CD4-positive, alpha-beta memory T cell (primary cell): Measurements from ENCODE around the gene GRHL1. TPM values are rescaled to one million over a fixed set of nuclear protein-coding genes. Genes with fewer than 3 reads are reported as not detected.
A peak's percentile ranks its signal among the peaks of the same experiment; 100 is the strongest.

Source experiments
- CTCF ChIA-PET: fragments of 350-600 bp; sonication (Branson Sonifier 250); formaldehyde crosslinking; loops from one replicate; lab custom pipeline; 2021; ENCODE audit warnings: inconsistent platforms; ENCODE audit not compliant: partially characterized antibody; lab: Charles Lee
- POLR2A ChIA-PET: fragments of 350-600 bp; sonication (Branson Sonifier 250); formaldehyde crosslinking; loops from one replicate; lab custom pipeline; 2021; ENCODE audit not compliant: partially characterized antibody; lab: Charles Lee
- DNase-seq, 5 donors: peaks; one replicate each; pipeline versions ENCODE4 v3.0.0 to v3.0.0-alpha.2; 2020 to 2022; ENCODE audit warnings: mixed read lengths in 1 of 5
- H3K27ac ChIP-seq: one replicate; pipeline ENCODE4 v1.7.0; 2013; ENCODE audit warnings: low read depth, low read length
- H3K27me3 ChIP-seq: 2 replicates; pipeline ENCODE4 v1.7.0; 2013; ENCODE audit warnings: mild to moderate bottlenecking, low read length, moderate library complexity; ENCODE audit not compliant: insufficient read depth
- H3K36me3 ChIP-seq: 2 replicates; pipeline ENCODE4 v1.7.0; 2013; ENCODE audit warnings: mild to moderate bottlenecking, low read length, moderate library complexity; ENCODE audit not compliant: insufficient read depth
- H3K4me1 ChIP-seq: 2 replicates; pipeline ENCODE4 v1.7.0; 2013; ENCODE audit warnings: mild to moderate bottlenecking, low read length, moderate library complexity; ENCODE audit not compliant: insufficient read depth
- H3K4me3 ChIP-seq, 2 donors: one replicate each; pipeline ENCODE4 v1.7.0; 2013; ENCODE audit warnings: low read length in 2 of 2, mild to moderate bottlenecking in 1 of 2
- H3K9me3 ChIP-seq, 2 donors: one replicate each; pipeline ENCODE4 v1.7.0; 2013; ENCODE audit warnings: low read length in 2 of 2, control low read depth in 1 of 2; ENCODE audit not compliant: control insufficient read depth in 1 of 2
- H3K27ac Mint-ChIP-seq, 7 donors: one replicate each; pipeline ENCODE4 v1.8.0; 2020 to 2021; ENCODE audit warnings: mixed read lengths in 7 of 7, mild to moderate bottlenecking in 6 of 7, inconsistent platforms in 3 of 7, moderate library complexity in 3 of 7
- H3K27me3 Mint-ChIP-seq, 2 donors: one replicate each; pipeline ENCODE4 v1.8.0; 2020 to 2021; ENCODE audit warnings: mixed read lengths in 2 of 2
- H3K36me3 Mint-ChIP-seq, 2 donors: one replicate each; pipeline ENCODE4 v1.8.0; 2020 to 2021; ENCODE audit warnings: mixed read lengths in 2 of 2, inconsistent platforms in 1 of 2, mild to moderate bottlenecking in 1 of 2
- H3K4me1 Mint-ChIP-seq, 4 donors: one replicate each; pipeline ENCODE4 v1.8.0; 2020 to 2021; ENCODE audit warnings: mixed read lengths in 4 of 4, mild to moderate bottlenecking in 1 of 4
- H3K4me3 Mint-ChIP-seq, 8 donors: one replicate each; pipeline ENCODE4 v1.8.0; 2020 to 2021; ENCODE audit warnings: mixed read lengths in 8 of 8, mild to moderate bottlenecking in 7 of 8, moderate library complexity in 6 of 8, inconsistent platforms in 3 of 8
- H3K9me3 Mint-ChIP-seq, 8 donors: one replicate each; pipeline ENCODE4 v1.8.0; 2020 to 2021; ENCODE audit warnings: mixed read lengths in 8 of 8, mild to moderate bottlenecking in 5 of 8, inconsistent platforms in 3 of 8, moderate library complexity in 1 of 8
- intact Hi-C: fragments of 100-400 bp; cut with micrococcal nuclease; formaldehyde crosslinking; loops from one replicate; pipeline ENCODE4 v1.15.1; 2023
- polyA plus RNA-seq, 2 donors: library from polyadenylated mRNA; unstranded; fragments of 300-500 nt; fragmentation: Illumina TruSeq; gene quantifications; one replicate each; pipeline ENCODE4 v1.2.3, GENCODE V29; 2021
- total RNA-seq, 2 experiments: library from RNA; stranded (reverse); gene quantifications; one replicate each; pipeline ENCODE4 v1.2.3, GENCODE V29; 2021

Gene GRHL1
- total and polyA plus RNA-seq, 4 experiments from 2014 or later: 0.14 to 0.49 (median 0.33) TPM

DNA sequence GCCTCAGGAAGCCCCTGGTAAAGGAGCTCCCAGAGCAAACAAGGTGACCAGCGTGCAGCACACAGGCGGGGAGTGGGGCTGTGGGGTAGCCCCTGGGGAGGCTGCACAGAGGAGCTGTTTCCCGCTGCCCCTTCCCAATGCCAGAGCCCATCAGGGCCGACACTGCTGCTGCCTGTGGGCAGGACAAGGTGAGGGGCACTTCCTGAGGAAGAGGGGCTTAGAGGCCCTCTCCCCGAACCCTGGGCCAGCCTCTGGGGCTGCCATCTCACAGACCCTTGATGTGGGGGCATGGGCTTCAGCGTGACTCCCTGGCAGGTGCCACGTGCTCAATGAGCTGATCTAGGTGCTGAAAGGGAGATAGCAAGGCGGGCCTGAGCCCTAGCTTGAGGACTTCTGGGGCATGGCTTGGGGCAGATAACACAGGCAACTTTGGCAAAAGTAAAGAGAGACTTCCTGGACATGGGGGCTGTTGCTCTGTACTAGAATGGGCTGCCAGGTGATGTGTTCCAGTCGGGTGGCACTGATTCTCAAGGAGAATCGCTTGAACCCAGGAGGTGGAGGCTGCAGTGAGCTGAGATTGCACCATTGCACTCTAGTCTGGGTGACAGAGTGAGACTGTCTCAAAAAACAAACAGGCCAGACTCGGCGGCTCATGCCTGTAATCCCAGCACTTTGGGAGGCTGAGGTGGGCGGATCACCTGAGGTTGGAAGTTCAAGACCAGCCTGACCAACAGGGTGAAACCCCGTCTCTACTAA, 81.9 kb downstream of the GRHL1 start:
- H3K4me1 Mint-ChIP-seq: peaks cover 16 to 47% (median 27%) of the 10 kb centered on the region in 4 donors
- CTCF ChIA-PET: interaction anchor here (1.0 to 6.0 kb wide), 2 partner anchors 14 to 49 kb away, joined by 3 to 53 read pairs; no protein-coding TSS in a partner anchor

DNA sequence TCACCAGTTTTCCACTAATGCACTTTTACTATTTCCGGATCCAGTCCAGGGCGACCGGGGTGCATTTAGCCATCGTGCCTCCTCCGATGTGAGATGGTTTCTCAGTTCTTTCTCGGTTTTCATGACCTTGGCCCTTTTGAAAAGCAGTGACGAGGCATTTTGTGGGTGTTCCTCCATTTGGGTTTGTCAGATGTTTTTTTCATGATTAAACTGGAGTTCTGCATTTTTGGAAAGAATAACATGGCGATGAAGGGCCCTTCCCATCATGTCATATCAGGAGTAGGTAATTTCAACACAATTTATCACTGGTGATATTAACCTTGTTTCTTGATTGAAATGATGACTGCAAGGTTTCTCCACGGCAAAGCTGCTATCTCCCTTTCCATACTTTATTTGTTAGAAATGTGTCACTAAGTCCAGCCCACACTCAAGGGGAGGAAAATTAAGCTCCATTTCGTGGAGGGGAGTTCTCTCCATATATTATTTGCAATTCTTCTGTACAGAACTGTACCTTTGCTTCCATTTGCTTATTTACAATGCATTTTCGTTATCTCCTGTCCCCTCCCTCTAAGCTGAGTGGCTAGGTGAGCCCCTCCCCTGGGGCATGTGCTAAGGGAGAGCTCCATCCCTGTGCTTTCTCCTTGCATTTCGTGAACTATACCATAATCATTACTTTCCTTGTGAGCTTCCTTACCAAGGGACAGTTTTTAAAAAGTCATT, 83.0 kb downstream of the GRHL1 start:
- intact Hi-C loops: no loop called here
- no peaks in the 10 kb centered on the region for H3K36me3 Mint-ChIP-seq
- H3K27me3 Mint-ChIP-seq: no peaks in the 10 kb centered on the region
- Histone ChIP-seq H3K4me3 (no peak overlapping the region), H3K27me3 (no peaks in the 10 kb centered on the region), H3K4me1 (peaks cover 35% of the 10 kb centered on the region), H3K36me3 (no peaks in the 10 kb centered on the region), H3K27ac (no peak overlapping the region), H3K9me3 (no peaks in the 10 kb centered on the region)
- POLR2A ChIA-PET: interaction anchor here (0.7 to 3.4 kb wide), 4 partner anchors 10 to 225 kb away, joined by 3 to 12 read pairs (median 4); partner anchors contain the start of gene KLF11
- H3K9me3 Mint-ChIP-seq: no peaks in the 10 kb centered on the region
- peak overlapping the region in 3 of 7 donors; percentile 32 to 69 (median 52) for H3K27ac Mint-ChIP-seq
- CTCF ChIA-PET: interaction anchor here (1.0 to 6.0 kb wide), 6 partner anchors 10 to 50 kb away, joined by 3 to 53 read pairs (median 4); partner anchors contain the start of gene KLF11
- peaks cover 16 to 36% (median 20%) of the 10 kb centered on the region in 4 donors for H3K4me1 Mint-ChIP-seq
- DNase-seq: no peak
- H3K4me3 Mint-ChIP-seq: peak overlapping the region in 1 of 8 donors; percentile 43

More for the DNA sequence above, 81.9 kb downstream of the GRHL1 start:
- DNase-seq: no peak
- Mint-ChIP-seq H3K36me3 (no peaks in the 10 kb centered on the region), H3K27me3 (no peaks in the 10 kb centered on the region), H3K9me3 (no peaks in the 10 kb centered on the region), H3K27ac (no peak overlapping the region), H3K4me3 (no peak overlapping the region)
- Histone ChIP-seq H3K4me1 (peaks cover 45% of the 10 kb centered on the region), H3K4me3 (no peak overlapping the region), H3K27me3 (no peaks in the 10 kb centered on the region), H3K27ac (no peak overlapping the region), H3K36me3 (no peaks in the 10 kb centered on the region), H3K9me3 (no peaks in the 10 kb centered on the region)
- POLR2A ChIA-PET: interaction anchor here (3.4 kb wide), 1 partner anchor 11 kb away, joined by 12 read pairs; the partner anchor contains the start of gene KLF11
- intact Hi-C loops: no loop called here

DNA sequence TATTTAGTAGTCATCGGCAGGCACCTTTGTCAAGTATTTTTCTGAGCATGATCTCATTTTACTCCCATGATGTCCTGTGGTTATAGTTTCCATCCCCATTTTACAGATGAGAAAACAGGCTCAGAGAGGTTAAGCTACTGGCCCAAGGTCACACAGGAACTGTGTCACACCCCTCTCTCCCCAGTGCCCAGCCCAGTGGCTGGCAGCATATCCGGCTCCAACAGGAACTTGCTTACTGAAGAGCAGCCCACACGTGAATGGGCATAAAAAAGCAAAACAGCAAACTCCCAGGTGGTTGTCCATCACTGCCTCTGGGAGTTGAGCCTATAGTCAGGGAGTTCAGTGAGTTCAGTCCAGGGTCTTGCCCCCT, 83.5 kb downstream of the GRHL1 start:
- ChIA-PET CTCF (interaction anchor here (1.0 to 6.0 kb wide), 8 partner anchors 9 to 221 kb away, joined by 3 to 53 read pairs (median 4); partner anchors contain the start of gene KLF11), POLR2A (interaction anchor here (0.7 to 3.4 kb wide), 4 partner anchors 9 to 226 kb away, joined by 3 to 12 read pairs (median 4); partner anchors contain the start of gene KLF11)
- no peak overlapping the region for H3K4me3 ChIP-seq
- H3K4me3 Mint-ChIP-seq: peak overlapping the region in 3 of 8 donors; percentile 14 to 24 (median 18)
- no peaks in the 10 kb centered on the region for H3K27me3 ChIP-seq
- no peak overlapping the region for H3K27ac ChIP-seq
- peaks cover 29% of the 10 kb centered on the region for H3K4me1 ChIP-seq
- no peaks in the 10 kb centered on the region for H3K9me3 ChIP-seq
- H3K36me3 Mint-ChIP-seq: no peaks in the 10 kb centered on the region
- no peaks in the 10 kb centered on the region for H3K36me3 ChIP-seq
- intact Hi-C loops: no loop called here
- DNase-seq: no peak
- peak overlapping the region in 4 of 7 donors; percentile 22 to 80 (median 60) for H3K27ac Mint-ChIP-seq
- H3K9me3 Mint-ChIP-seq: no peaks in the 10 kb centered on the region
- no peaks in the 10 kb centered on the region for H3K27me3 Mint-ChIP-seq
- H3K4me1 Mint-ChIP-seq: peaks cover 12 to 31% (median 15%) of the 10 kb centered on the region in 4 donors

DNA sequence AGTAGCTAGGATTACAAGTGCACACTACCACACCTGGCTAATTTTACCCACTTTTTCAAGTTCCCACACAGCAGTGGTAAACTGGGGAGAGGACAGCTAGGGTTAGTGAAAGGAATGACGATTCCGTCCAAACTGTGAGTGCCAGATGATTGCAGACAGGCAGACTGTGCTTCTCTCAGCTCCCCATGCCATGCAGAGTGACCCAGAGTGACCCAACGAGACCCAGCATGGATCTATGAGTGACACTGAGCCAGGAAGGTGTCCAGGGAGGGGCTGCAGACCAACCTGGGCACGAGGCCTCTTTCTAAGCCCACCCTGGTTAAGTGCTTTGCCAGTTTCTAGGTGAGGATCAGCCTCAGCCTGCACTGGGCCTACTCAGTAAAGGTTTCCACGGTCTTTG, 84.1 kb downstream of the GRHL1 start:
- intact Hi-C loops: no loop called here
- CTCF ChIA-PET: interaction anchor here (1.1 to 6.0 kb wide), 5 partner anchors 12 to 221 kb away, joined by 3 to 53 read pairs (median 4); no protein-coding TSS in a partner anchor
- no peak for DNase-seq
- Histone ChIP-seq H3K9me3 (no peaks in the 10 kb centered on the region), H3K27ac (no peak overlapping the region), H3K36me3 (no peaks in the 10 kb centered on the region), H3K27me3 (no peaks in the 10 kb centered on the region), H3K4me1 (peaks cover 23% of the 10 kb centered on the region), H3K4me3 (no peak overlapping the region)
- H3K27me3 Mint-ChIP-seq: no peaks in the 10 kb centered on the region
- POLR2A ChIA-PET: interaction anchor here (1.2 to 3.4 kb wide), 3 partner anchors 8 to 51 kb away, joined by 3 to 12 read pairs (median 4); partner anchors contain the start of gene KLF11
- H3K27ac Mint-ChIP-seq: peak overlapping the region in 2 of 7 donors; percentile 24 to 27
- no peak overlapping the region for H3K4me3 Mint-ChIP-seq
- no peaks in the 10 kb centered on the region for H3K36me3 Mint-ChIP-seq
- H3K4me1 Mint-ChIP-seq: peaks cover 10 to 26% (median 12%) of the 10 kb centered on the region in 4 donors
- no peaks in the 10 kb centered on the region for H3K9me3 Mint-ChIP-seq

DNA sequence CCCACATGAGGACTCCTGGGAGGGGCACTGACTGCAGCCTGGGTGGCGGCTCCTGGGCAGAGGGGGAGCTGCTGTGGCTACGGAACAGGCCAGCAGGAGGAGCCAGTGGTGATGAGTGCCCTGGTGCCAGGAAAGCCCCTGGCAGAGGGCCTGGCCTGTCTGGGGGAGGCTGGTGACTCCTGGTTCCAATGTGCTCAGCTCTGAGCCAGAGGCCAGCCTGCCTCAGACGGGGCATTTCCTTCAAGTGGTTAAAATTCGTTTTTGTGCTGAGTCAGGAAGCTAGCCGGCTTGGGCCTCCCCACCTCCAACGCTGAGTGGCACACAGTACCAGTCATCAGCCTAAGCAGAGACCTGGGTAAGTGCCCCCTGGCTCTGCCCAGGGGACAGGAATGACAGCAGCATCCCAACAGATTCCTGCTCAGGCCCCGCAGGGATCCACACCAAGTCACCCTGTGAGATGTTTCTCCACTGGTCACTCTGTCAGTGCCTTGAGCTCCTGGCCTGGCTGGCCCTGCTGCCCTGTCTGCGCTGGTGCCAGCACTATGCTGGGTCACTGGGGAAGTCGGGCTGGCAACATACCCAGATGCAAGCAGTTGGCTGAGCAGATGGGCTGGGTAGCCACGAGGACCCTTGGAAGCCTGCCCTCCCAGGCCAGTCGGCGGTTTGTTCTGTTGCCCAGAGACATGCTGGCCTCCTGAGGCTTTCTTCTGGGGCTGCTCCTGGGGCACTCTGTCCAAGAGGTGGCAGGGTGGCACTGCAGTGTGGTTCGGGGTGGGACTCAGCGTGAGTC, 84.8 kb downstream of the GRHL1 start:
- no peaks in the 10 kb centered on the region for H3K36me3 Mint-ChIP-seq
- H3K4me1 ChIP-seq: peaks cover 23% of the 10 kb centered on the region
- H3K27ac ChIP-seq: no peak overlapping the region
- no peak overlapping the region for H3K4me3 Mint-ChIP-seq
- H3K27ac Mint-ChIP-seq: peak overlapping the region in 3 of 7 donors; percentile 8 to 27 (median 23)
- no peaks in the 10 kb centered on the region for H3K9me3 Mint-ChIP-seq
- H3K9me3 ChIP-seq: no peaks in the 10 kb centered on the region
- peaks cover 10 to 26% (median 14%) of the 10 kb centered on the region in 4 donors for H3K4me1 Mint-ChIP-seq
- DNase-seq: peak; percentile 23 to 69 (median 28)
- H3K4me3 ChIP-seq: no peak overlapping the region
- POLR2A ChIA-PET: interaction anchor here (1.4 to 3.4 kb wide), 2 partner anchors 8 to 52 kb away, joined by 4 to 12 read pairs; partner anchors contain the start of gene KLF11
- no peaks in the 10 kb centered on the region for H3K36me3 ChIP-seq
- no peaks in the 10 kb centered on the region for H3K27me3 ChIP-seq
- H3K27me3 Mint-ChIP-seq: no peaks in the 10 kb centered on the region
- CTCF ChIA-PET: interaction anchor here (0.7 to 6.0 kb wide), 5 partner anchors 12 to 222 kb away, joined by 3 to 53 read pairs (median 4); no protein-coding TSS in a partner anchor
- intact Hi-C loops: no loop called here

DNA sequence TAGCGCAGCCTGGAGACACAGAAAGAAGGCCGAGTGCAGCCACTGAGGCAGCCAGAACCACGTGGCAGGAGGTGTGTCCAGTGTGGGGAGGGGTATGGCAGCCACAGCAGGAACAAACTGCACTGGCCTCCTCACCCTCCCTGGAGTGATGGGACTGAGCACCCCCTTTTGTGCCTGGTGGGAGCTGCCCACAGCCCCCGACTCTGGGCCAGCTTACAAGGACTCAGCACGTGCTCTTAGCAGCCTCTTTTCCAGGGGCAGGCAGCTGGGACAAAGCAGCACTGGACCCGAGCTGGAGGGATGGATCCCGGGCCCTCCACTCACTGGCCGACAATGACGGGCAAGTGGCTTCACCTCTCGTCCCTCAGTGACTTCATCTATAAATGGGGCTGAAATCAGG, 86.6 kb downstream of the GRHL1 start:
- Mint-ChIP-seq H3K9me3 (peaks cover 0 to 2% (median 0%) of the 10 kb centered on the region in 8 donors), H3K4me1 (peaks cover 15 to 38% (median 22%) of the 10 kb centered on the region in 4 donors), H3K27me3 (no peaks in the 10 kb centered on the region), H3K36me3 (no peaks in the 10 kb centered on the region), H3K4me3 (no peak overlapping the region), H3K27ac (peak overlapping the region in 1 of 7 donors; percentile 85)
- H3K4me1 ChIP-seq: peaks cover 32% of the 10 kb centered on the region
- no peak overlapping the region for H3K27ac ChIP-seq
- no peaks in the 10 kb centered on the region for H3K27me3 ChIP-seq
- DNase-seq: no peak
- no peak overlapping the region for H3K4me3 ChIP-seq
- intact Hi-C loops: no loop called here
- H3K36me3 ChIP-seq: no peaks in the 10 kb centered on the region
- no peaks in the 10 kb centered on the region for H3K9me3 ChIP-seq
- ChIA-PET CTCF (interaction anchor here (1.5 to 2.4 kb wide), 2 partner anchors 10 to 53 kb away, joined by 6 to 9 read pairs; no protein-coding TSS in a partner anchor), POLR2A (no interaction called here)
